Stimulated activated CD4-positive, alpha-beta T cell treated with anti-CD3 and anti-CD28 coated beads, Interleukin-4, amount 100 ng/mL, for 48 hours (primary cell): Measurements from ENCODE around the gene PPHLN1.
"Not testable (repeated sequence)": the region's sequence is repeated elsewhere in the genome, so short reads cannot be mapped to it uniquely, and the experiment has no call there.

Source experiments
- DNase-seq, 2 donors: peaks; one replicate each; pipeline ENCODE4 v3.0.0-alpha.2; 2020; ENCODE audit warnings: low read depth in 2 of 2

PPHLN1 gene

GRCh38 chr12:42323856-42324255 is 2.1 kb upstream of the PPHLN1 start:
- DNase-seq, result no peak

- DNase-seq, result no peak
These were observed 678 bp upstream of the PPHLN1 start for GRCh38 chr12:42325326-42325652.

- DNase-seq, result no peak
These were observed 717 bp downstream of the PPHLN1 start for GRCh38 chr12:42326541-42327226.

GRCh38 chr12:42327227-42327590 is 1.2 kb downstream of the PPHLN1 start:
- DNase-seq, result no peak

GRCh38 chr12:42330097-42330496 is 4.1 kb downstream of the PPHLN1 start:
- DNase-seq, result not testable (repeated sequence)

- DNase-seq, result no peak
These were observed 6.6 kb downstream of the PPHLN1 start for GRCh38 chr12:42332301-42333285.

GRCh38 chr12:42336286-42336685 is 10.3 kb downstream of the PPHLN1 start:
- no peak for DNase-seq

GRCh38 chr12:42338280-42338679 is 12.3 kb downstream of the PPHLN1 start:
- no peak for DNase-seq

- DNase-seq, result no peak
These were observed 16.1 kb downstream of the PPHLN1 start for GRCh38 chr12:42342028-42342427.

- no peak for DNase-seq
These were observed 17.8 kb downstream of the PPHLN1 start for GRCh38 chr12:42343721-42344120.

- DNase-seq, result no peak
These were observed 20.5 kb downstream of the PPHLN1 start for GRCh38 chr12:42346403-42347002.

GRCh38 chr12:42349119-42350020 is 23.4 kb downstream of the PPHLN1 start:
- not testable (repeated sequence) for DNase-seq

GRCh38 chr12:42350021-42350407 is 24.0 kb downstream of the PPHLN1 start:
- not testable (repeated sequence) for DNase-seq

- DNase-seq, result no peak
These were observed 30.4 kb downstream of the PPHLN1 start for GRCh38 chr12:42356344-42356743.

- no peak for DNase-seq
These were observed 34.9 kb downstream of the PPHLN1 start for GRCh38 chr12:42360747-42361403.

- DNase-seq, result no peak
These were observed 36.1 kb downstream of the PPHLN1 start for GRCh38 chr12:42361909-42362646.

- no peak for DNase-seq
These were observed 36.8 kb downstream of the PPHLN1 start for GRCh38 chr12:42362647-42363260.

- DNase-seq, result no peak
These were observed 38.7 kb downstream of the PPHLN1 start for GRCh38 chr12:42364692-42365091.

- no peak for DNase-seq
These were observed 39.5 kb downstream of the PPHLN1 start for GRCh38 chr12:42365486-42365885.

- DNase-seq, result no peak
These were observed 44.0 kb downstream of the PPHLN1 start for GRCh38 chr12:42370013-42370412.
